NCI-H2107 (cell line): ENCODE data around the gene NEUROD1.
A peak's percentile ranks its signal among the peaks of the same experiment; 100 is the strongest.

Experiments
- DNase-seq: peaks from one replicate; lab custom pipeline; 2025; lab: John Stamatoyannopoulos, UW

Gene NEUROD1

DNA sequence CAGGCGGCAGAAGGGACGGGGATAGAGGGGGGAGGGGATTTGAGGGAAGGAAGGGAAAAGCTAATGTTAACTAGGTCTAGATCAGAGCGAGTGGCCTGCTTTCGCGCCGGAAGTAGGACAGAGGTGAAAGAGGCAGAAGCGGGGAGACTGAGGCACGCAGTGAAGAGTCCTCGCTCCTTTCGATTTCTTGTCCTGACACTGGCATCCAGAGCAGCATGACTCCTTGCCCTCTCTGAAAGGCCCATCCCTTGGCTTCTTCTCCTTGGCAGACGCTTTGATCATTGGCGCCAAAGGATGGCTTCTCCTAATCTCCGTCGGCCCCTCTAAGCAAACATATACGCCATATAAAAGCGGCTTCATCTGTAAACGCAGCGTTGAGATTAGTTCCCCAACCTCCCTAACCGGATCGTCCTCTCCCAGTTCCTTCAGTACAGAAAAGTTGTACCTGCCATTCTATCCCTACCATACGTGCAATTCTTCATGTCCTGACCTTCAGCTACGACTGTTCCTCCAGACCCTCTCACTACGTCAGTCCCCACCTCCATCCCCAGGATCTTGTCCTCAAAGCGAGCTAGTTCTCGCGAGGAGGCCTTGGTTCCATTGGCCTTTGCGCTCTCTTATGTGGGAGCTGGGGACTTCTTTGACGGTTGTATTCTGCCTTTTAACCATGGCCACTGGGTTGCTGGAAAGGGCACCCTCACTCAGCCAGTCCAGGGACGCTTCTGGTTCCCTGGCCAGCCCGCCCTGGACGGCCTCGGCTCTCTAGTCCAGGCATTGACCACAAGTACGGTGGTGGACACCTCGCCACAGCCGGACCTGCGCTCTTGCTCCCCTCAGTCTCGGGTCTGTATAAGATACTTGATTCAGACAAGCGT lies 857 bp upstream of the NEUROD1 start:
- no peak for DNase-seq

DNA sequence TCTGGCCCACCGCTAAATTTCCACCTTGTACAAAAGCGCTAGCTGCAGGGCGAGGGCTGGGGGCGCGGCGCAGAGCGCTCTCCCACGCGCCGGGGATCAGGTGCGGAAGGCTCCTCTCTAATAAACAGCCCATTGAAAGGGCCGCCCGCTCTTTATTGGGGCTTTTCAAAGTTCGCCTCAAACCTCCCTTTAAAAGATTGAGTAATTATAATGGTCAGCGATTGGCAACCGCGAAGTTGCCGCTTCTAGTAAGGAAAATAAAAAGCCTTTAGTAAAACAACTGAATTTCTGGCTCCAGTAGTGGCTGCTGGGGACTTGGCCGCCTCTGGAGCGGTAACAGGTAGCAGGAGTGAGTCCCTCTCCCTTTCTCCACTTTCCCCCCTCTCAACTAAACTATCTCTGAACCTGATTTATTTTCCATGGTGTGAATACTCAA lies 755 bp downstream of the NEUROD1 start:
- DNase-seq, result no peak

DNA sequence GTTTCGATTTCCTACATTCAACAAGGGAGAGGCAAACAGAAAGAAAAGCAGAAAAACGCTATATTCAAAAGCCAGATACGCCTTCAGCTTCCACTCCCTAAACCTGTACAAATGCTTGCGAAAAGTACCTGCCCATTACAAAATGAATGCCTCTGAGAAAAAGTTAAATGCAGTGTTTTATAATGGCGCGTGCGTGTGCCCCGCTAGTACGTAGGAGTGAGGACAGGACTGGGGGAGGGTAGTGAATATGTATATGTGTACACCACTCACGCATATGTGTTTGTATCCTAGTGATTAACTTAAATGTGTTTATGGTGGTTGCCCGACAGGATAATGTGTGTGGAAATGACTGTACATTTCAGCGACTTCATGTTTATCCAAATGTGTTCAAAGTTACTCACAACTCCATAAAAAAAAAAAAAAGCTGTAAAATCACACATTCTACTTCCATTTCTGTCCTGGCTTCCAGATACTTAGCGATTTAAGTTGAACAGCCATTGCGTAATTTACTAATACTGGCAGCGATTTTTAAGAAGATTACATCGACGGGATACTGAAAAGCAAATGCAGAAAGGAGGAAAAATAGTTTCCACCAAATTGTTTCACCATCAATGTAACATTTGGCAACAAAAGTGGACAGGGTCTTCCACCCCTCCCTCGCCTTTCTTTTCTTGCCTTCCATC lies 1.3 kb downstream of the NEUROD1 start:
- no peak for DNase-seq

- no peak for DNase-seq
Measured at GRCh38 chr2:181677912-181678586, 2.3 kb downstream of the NEUROD1 start.

DNA sequence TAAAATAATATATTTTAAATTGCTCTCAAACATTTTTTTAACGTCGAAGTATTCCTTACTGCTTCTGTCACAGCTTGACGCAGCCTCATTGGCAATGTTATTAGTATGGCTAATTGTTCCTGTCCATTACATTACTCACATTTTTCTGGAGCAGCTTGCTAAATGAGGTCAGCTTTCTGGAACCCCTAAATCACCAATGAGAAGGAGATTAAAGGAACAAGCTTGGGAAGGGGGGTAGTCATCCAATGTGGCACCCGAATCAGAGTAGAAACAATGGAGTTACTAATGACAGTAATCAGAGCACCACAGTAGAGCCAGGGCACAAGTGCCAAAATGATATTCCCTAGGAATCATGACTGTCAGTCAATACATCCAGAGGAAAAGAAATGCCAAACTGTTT lies 5.1 kb downstream of the NEUROD1 start:
- no peak for DNase-seq

DNA sequence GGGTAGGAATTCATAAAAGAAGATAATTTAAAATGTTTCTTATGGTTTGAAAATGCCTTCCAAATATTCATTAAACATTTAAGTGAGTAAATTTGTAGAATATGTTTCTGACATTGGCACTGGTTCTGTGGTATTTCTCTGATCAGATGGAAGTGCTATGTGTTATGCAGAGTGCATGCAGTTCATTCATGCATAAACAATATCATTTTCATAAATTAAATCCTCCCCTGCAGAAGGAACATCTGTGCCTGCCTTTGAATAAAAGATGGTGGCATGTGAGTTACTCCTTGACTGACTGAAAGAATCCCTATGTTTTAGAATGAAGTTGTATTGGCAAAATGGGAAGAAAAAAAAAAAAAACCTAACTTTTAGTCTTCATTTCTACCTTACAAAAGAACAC lies 5.9 kb downstream of the NEUROD1 start:
- DNase-seq, result no peak

DNA sequence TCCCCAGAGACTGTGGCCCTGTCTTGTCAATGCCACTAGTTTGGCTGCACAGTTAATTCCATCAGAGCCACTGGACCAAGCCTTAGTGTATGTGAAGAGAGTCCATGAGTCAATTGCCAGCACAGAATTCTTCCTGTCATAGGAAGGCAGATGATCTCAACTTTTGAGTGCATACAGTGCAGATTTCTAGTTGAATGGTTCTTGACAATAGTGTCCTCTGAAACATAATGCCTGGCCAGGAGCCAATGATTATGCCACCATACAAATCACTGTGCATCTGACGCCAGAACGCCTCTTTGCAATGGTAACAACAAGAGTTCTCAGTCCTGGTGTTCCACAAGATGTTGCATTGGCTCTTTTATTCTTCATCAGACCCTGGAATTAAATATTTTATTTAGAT lies 7.1 kb downstream of the NEUROD1 start:
- DNase-seq, result peak; percentile 25

- no peak for DNase-seq
Measured at GRCh38 chr2:181672255-181673008, 7.9 kb downstream of the NEUROD1 start.

- DNase-seq, result no peak
Measured at GRCh38 chr2:181670632-181671031, 9.7 kb downstream of the NEUROD1 start.

DNA sequence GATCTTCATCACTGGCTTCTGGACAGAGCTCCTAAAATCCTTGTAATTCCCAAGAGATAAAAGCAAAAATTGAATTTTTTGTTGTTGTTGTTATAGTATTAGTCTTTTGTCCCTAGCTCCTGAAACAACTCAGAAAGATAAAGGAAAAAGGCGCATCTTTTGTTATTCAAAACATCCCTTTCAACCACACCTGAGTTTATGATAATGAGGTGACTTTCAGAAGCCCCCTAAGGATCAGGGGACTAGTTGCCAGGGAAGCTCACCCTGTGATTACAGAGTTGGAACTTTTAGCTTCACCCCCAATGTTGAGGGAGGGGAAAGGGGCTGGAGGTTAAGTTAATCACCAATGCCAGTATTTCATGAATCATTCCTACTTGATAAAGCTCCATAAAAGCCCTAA lies 13.1 kb downstream of the NEUROD1 start:
- no peak for DNase-seq

GRCh38 chr2:181662287-181662686 lies 18.0 kb downstream of the NEUROD1 start:
- DNase-seq, result no peak

DNA sequence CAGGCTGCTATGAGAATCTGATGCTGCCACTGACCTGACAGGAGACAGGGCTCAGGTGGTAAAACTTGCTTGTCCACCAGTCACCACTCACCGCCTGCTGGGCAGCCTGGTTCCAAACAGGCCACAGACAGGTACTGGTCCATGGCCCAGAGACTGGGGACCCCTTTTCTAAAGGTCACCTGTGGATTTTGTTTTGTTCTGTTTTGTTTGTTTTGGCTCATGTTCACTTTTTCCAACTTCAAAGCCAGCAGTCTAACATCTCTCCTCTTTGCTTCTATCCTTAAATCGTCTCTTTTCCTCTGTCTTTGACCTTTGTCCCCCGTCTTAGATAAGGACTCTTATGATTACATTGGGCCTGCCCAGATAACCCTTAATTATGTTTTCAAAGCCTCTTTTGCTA lies 20.1 kb downstream of the NEUROD1 start:
- DNase-seq, result no peak

- DNase-seq, result no peak
Measured at GRCh38 chr2:181658444-181658843, 21.9 kb downstream of the NEUROD1 start.

DNA sequence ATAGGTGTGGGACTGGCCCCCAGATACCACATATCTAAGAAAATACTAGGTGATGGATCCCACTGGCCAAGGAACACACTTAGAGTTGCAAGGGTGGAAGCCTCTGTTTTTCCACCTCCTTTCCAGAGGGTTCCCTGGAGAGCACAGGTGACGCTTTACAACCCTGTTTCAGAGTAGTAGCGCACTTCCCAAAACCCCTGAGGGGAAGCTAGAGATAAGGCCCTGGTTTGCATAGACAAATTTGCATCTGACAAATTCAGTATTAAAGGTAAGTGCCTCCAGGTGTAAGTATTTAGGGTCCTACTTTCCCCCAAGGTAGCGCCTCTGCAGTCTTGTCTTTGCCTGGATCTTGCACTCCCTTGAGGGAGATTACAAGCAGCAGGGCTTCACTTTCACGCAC lies 22.9 kb downstream of the NEUROD1 start:
- no peak for DNase-seq

DNA sequence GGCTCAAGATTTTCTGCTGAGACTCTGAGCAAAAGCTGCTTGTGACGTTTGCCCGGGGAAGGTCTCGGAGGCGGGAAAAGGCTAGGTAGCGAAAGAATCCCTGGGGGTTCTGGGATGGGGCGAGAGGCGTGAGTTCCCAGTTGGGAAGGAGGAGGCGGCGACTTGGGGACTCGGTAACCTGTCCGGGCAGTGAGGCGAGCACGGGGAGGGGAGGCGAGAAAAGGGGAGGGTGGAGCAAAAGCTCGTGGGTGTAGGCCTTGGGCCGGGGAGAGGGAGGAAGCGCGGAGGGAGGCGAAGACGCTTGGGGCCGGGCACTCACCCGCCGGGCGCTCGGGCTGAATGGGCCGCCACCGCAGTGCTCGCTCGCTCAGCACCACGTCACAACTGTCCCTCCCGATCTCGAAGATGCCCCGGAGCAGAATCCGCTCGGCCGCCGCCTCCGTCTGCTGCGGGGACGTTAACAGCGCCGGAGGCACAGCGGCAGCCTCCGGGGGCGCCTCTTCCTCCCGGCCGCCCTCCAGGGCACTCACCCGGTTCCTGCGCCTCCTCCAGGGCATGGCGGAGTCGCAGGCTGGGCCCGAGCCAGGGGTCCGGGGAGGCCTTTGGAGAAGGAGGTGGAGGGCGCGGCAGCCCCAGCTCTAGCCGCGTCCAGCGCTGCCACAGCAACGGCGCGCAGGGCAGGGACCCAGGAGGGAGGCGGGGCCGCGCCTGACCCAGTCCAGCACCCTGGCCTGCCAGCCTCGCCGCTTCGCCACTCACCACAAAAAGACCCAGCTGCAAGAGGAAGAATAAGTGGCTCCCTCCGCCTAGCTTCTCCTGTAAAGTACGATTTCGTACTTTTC lies 23.6 kb downstream of the NEUROD1 start, which contains the start of gene CERKL:
CERKL (minus strand) TSS at position 656 of the 842 bp plus-strand sequence; CDS start at position 557, 99 bp downstream.
- DNase-seq, result no peak

DNA sequence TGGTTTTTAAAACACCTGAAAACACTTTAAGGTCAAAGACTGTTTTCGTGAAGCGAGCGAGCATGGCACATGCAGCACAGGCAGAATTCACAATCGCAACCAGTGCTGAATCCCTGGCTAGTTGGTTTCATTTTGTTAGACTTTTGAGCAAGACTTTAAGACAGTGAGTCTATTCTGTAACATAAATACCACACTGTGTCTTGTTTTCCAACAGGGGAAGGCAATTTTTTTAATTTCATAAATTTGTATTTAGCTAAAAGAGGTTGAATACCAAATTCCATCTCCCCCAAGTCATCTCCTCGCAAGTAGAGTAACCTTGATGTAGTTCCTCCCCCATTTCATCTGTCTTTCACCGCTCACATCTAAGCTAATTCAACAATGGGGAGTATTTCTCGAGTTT lies 24.8 kb downstream of the NEUROD1 start:
- no peak for DNase-seq

DNA sequence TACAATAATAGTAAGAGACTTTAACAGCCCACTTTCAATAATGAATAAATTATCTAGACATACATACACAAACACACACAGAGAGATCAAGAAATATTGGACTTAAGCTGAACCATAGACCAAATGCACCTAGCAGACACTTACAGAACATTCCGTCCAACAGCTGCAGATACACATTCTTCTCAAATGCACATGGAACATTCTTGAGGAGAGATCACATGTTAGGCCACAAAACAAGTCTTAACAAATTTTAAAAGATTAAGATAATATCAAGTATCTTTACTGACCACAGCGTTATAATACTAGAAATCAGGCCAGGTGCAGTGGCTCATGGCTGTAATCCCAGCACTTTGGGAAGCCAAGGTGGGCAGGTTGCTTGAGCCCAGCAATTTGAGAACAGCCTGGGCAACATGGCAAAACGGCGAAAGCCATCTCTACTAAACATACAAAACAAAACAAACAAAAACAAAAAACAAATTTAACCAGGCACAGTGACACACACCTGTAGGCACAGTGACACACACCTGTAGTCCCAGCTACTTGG lies 30.8 kb downstream of the NEUROD1 start:
- DNase-seq, result no peak

- no peak for DNase-seq
Measured at GRCh38 chr2:181648478-181649155, 31.7 kb downstream of the NEUROD1 start.

DNA sequence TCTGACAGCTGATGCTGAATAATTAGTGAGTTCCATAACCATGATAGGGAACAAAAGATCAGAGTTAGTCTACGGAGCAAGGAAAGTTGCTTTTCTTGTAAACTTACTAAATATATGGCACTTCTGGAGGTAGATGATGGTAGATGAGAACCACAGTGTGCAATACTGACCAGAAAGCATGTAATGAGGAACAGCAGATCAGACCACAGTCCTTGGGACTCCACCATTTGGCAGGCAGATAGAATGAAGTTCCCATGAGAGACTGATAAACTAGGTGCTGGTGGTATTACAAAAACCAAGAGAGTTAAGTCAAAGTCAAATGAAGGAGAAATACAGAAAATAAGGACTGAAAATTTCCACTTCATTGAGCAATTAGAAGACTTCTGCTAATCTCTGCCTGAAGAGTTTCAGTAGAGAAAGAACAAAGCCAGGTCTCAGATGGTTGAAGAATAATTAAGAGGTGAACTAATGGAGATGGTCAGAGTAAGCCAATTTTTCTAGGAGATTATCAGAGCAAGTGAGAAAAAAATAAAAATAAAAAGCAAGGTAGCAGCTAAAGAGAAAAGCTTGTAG lies 33.8 kb downstream of the NEUROD1 start:
- DNase-seq, result no peak

GRCh38 chr2:181643151-181643550 lies 37.2 kb downstream of the NEUROD1 start:
- no peak for DNase-seq
